ENCODE data around the gene KDM5A.

DNA sequence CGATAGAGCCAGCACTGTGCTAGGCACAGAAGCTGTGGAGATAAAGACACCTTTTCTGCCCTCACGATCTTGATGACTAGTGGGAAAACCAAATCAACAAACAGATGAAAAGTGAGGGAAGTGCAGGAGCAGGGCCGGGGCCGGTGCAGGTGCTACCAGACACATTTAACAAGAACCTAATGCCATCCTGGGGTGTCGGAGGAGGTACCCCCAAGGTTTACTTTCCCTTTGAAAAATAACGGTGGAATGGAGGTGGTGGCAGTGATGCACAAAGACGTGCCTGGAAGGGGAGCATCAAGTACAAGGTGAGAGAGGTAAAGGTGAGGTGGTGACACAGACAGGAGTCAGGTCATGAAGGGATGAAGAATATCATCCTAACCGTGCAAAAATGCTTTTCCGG lies 148.6 kb downstream of the KDM5A start:
- TF ChIP-seq POLR2A (IDR thresholded peaks at IDR 0.05), result no peak
- TF ChIP-seq, protein P1, sequence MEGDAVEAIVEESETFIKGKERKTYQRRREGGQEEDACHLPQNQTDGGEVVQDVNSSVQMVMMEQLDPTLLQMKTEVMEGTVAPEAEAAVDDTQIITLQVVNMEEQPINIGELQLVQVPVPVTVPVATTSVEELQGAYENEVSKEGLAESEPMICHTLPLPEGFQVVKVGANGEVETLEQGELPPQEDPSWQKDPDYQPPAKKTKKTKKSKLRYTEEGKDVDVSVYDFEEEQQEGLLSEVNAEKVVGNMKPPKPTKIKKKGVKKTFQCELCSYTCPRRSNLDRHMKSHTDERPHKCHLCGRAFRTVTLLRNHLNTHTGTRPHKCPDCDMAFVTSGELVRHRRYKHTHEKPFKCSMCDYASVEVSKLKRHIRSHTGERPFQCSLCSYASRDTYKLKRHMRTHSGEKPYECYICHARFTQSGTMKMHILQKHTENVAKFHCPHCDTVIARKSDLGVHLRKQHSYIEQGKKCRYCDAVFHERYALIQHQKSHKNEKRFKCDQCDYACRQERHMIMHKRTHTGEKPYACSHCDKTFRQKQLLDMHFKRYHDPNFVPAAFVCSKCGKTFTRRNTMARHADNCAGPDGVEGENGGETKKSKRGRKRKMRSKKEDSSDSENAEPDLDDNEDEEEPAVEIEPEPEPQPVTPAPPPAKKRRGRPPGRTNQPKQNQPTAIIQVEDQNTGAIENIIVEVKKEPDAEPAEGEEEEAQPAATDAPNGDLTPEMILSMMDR (IDR thresholded peaks at IDR 0.05), result no peak
